GM12801 (cell line): ENCODE measurements around the gene ANXA7.

Source experiments
- TF ChIP-seq, protein P1 (sequence below): IDR thresholded peaks from one replicate; pipeline ENCODE4 v1.5.1; 2011; ENCODE audit warnings: control low read depth; ENCODE audit not compliant: insufficient read length; ENCODE audit errors: extremely low read depth

ANXA7 gene

GRCh38 chr10:73407495-73407894 lies 6.4 kb downstream of the ANXA7 start:
- TF ChIP-seq, protein P1, sequence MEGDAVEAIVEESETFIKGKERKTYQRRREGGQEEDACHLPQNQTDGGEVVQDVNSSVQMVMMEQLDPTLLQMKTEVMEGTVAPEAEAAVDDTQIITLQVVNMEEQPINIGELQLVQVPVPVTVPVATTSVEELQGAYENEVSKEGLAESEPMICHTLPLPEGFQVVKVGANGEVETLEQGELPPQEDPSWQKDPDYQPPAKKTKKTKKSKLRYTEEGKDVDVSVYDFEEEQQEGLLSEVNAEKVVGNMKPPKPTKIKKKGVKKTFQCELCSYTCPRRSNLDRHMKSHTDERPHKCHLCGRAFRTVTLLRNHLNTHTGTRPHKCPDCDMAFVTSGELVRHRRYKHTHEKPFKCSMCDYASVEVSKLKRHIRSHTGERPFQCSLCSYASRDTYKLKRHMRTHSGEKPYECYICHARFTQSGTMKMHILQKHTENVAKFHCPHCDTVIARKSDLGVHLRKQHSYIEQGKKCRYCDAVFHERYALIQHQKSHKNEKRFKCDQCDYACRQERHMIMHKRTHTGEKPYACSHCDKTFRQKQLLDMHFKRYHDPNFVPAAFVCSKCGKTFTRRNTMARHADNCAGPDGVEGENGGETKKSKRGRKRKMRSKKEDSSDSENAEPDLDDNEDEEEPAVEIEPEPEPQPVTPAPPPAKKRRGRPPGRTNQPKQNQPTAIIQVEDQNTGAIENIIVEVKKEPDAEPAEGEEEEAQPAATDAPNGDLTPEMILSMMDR: no peak

DNA sequence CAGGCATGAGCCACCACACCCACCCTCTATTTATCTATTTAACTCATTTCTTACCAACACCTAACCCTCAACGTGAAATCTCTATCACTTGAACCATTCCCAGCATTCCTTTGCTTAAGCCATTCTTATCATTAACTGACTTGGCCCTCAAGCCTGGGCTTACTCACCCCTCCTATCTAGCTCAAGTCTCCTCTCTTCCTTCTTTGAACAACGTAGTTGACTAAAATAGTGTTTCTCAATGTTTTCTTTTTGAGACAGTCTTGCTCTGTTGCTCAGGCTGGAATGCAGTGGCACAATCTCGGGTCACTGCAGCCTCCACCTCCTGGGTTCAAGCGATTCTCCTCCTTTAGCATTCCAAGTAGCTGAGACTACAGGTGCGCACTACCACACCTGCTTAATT lies 7.0 kb downstream of the ANXA7 start:
- TF ChIP-seq, protein P1: no peak

DNA sequence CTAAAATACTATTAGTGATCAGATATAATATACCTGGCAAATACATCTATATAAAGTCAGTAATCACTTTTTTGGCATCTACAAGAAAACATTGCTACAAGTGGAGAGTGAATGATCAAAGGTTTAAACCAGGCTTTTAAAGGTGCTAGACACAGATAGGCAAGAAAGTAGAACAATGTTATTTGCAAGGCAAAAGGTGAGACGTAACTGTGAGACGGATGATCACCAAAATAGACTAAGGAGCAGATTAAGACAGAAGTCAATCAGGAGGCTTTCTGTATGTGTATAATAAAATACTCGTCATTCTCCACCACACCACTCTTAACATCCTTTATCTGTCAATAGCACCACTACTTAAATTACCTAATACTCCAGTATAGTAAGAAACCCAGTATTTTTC lies 8.3 kb downstream of the ANXA7 start:
- TF ChIP-seq, protein P1: no peak

DNA sequence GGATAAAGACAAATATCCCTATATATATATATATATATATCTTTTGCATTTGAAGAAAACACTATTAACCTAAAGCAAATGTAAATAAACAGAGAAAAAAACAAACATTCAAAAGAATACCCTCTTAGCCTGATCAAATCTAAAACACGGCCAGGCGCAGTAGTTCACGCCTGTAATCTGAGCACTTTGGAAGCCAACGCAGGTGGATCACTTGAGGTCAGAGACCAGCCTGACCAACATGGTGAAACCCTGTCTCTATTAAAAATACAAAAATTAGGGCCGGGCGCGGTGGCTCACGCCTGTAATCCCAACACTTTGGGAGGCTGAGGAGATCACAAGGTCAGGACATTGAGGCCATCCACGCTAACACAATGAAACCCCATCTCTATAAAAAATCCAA lies 9.2 kb downstream of the ANXA7 start:
- TF ChIP-seq, protein P1: no peak

DNA sequence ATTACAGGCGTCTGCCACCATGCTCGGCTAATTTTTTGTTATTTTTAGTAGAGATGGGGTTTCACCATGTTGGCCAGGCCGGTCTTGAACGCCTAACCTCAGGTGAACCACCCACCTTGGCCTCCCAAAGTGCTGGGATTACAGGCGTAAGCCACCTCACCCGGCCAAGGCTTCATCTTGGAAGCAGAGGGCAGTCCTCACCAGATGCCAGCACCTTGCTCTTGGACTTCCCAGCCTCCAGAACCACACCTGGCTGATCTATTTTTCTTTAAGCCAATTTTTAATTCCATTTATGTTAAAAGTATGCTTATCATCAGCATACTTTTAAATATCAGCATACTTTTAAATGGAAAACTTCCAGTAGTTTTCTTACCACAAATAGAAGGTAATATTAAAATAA lies 12.2 kb downstream of the ANXA7 start:
- TF ChIP-seq, protein P1: no peak

GRCh38 chr10:73399063-73399462 lies 14.8 kb downstream of the ANXA7 start:
- TF ChIP-seq, protein P1: no peak

GRCh38 chr10:73398024-73398423 lies 15.8 kb downstream of the ANXA7 start:
- TF ChIP-seq, protein P1: no peak

DNA sequence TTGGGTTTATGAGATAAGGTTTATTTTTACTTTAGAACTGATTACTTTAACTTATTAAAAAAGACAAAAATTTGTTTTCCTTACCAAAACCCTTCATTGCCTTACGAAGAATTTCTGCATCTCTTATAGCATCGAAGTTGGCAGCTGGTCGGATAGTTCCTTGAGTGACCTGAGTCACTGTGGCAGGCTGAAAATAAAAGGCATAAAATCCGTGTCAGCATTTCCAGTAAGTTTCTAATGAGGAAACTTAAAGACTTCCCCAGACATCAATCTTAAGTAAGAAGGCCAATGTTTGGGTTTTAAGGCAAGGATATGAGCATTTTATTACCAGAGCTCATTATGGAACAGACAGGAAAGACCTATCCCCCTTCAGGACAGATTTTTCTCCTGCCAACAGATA lies 25.6 kb downstream of the ANXA7 start:
- TF ChIP-seq, protein P1: no peak
